Endometrium (tissue), 2 donors: ENCODE data around the gene ERV3-1.
"Not testable (repeated sequence)": the region's sequence is repeated elsewhere in the genome, so short reads cannot be mapped to it uniquely, and the experiment has no call there.

ENCODE experiments used
- FAIRE-seq: peaks from 2 replicates; lab custom pipeline; 2012; peaks lifted over from hg19 to GRCh38; lab: Jason Lieb, UNC
- donor health status: control.
- donor health status: control.

The ERV3-1 gene

GRCh38 chr7:65006094-65006992 is at the start of gene ERV3-1:
TSS of gene ERV3-1 (minus strand) at chr7:65006687. CDS start at chr7:64993026, 13,661 bp downstream.
- peak; percentile 90 for FAIRE-seq

- not testable (repeated sequence) for FAIRE-seq
Observed at GRCh38 chr7:65055786-65056185, 49.3 kb upstream of the ERV3-1 start.

GRCh38 chr7:65054466-65054994 is 48.0 kb upstream of the ERV3-1 start:
- FAIRE-seq = not testable (repeated sequence)

GRCh38 chr7:65051654-65052053 is 45.2 kb upstream of the ERV3-1 start:
- FAIRE-seq = not testable (repeated sequence)

GRCh38 chr7:65051139-65051538 is 44.7 kb upstream of the ERV3-1 start:
- FAIRE-seq = not testable (repeated sequence)

GRCh38 chr7:65046329-65046728 is 39.8 kb upstream of the ERV3-1 start:
- FAIRE-seq = not testable (repeated sequence)

- not testable (repeated sequence) for FAIRE-seq
Observed at GRCh38 chr7:65045589-65045988, 39.1 kb upstream of the ERV3-1 start.

GRCh38 chr7:65038767-65039166 is 32.3 kb upstream of the ERV3-1 start:
- FAIRE-seq = not testable (repeated sequence)

- FAIRE-seq = no peak
Observed at GRCh38 chr7:65037740-65038688, 31.5 kb upstream of the ERV3-1 start.

GRCh38 chr7:65036526-65036925 is 30.0 kb upstream of the ERV3-1 start:
- not testable (repeated sequence) for FAIRE-seq

GRCh38 chr7:65035469-65035868 is 29.0 kb upstream of the ERV3-1 start:
- FAIRE-seq = not testable (repeated sequence)

GRCh38 chr7:65034120-65034782 is 27.8 kb upstream of the ERV3-1 start:
- not testable (repeated sequence) for FAIRE-seq

- not testable (repeated sequence) for FAIRE-seq
Observed at GRCh38 chr7:65033391-65033790, 26.9 kb upstream of the ERV3-1 start.

- FAIRE-seq = not testable (repeated sequence)
Observed at GRCh38 chr7:65025023-65025422, 18.5 kb upstream of the ERV3-1 start.

GRCh38 chr7:65020978-65021377 is 14.5 kb upstream of the ERV3-1 start:
- not testable (repeated sequence) for FAIRE-seq

- FAIRE-seq = not testable (repeated sequence)
Observed at GRCh38 chr7:65009881-65010280, 3.4 kb upstream of the ERV3-1 start.

GRCh38 chr7:65009394-65009793 is 2.9 kb upstream of the ERV3-1 start:
- not testable (repeated sequence) for FAIRE-seq

GRCh38 chr7:65007036-65007435 is 549 bp upstream of the ERV3-1 start:
- FAIRE-seq = not testable (repeated sequence)

- no peak for FAIRE-seq
Observed at GRCh38 chr7:65004575-65004974, 1.9 kb downstream of the ERV3-1 start.

GRCh38 chr7:65002972-65003585 is 3.4 kb downstream of the ERV3-1 start:
- no peak for FAIRE-seq

GRCh38 chr7:65001291-65001814 is 5.1 kb downstream of the ERV3-1 start:
- no peak for FAIRE-seq
